Measurements from ENCODE around the gene HELZ2. TPM values are rescaled to one million over a fixed set of nuclear protein-coding genes. Genes with fewer than 3 reads are reported as not detected.

Gene HELZ2
- total RNA-seq, 1 donor from 2014 or later, result 120 TPM

DNA sequence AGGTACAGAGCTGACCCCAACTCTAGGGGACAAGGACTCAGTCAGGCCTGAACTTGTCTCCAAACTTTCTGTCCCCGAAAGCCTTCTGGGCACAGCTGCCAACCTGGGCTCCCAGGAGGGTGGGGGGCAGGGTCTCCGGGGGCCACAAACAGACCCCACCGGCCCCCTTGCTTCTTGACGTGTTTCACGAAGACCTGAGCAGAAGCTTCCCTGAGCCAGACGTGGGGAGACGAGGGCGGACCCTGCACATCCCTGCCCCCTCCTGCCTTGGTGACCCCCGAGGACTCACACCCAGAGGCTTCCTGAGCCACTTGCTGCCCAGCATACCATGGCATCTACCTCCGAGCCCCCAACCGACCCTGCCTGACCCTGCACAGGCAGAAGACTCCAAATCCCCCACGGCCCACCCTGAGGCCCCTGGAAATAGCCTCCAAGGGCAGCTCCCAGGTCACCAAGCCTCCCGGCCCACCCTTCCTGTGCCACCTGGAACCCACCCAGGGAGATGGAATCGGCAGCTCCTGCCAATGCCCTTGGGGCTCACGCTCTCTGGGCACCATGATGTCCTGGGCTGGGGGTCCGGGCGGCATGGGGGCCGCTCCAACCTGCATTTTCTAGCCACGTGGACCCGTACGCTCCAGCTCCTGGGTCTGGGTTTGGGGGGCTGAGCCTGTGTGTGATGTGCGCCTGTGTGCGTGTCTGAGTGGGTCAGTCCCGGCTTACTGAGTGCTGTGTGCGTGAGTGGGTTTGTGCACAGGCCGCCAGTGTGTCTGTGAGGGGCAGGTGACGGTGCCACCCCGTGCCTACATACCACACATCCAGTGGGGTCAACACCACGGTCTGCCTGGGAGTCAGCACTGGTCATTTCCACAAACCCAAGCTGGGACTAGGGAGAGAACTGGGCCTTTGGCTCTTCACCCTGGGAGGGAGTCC lies 34.3 kb downstream of the HELZ2 start:
- intact Hi-C loops (cut with micrococcal nuclease), result loop anchor here (2.0 to 5.0 kb wide), 4 partner anchors 258 to 543 kb away; partner anchors contain the start of genes LKAAEAR1 and OPRL1

DNA sequence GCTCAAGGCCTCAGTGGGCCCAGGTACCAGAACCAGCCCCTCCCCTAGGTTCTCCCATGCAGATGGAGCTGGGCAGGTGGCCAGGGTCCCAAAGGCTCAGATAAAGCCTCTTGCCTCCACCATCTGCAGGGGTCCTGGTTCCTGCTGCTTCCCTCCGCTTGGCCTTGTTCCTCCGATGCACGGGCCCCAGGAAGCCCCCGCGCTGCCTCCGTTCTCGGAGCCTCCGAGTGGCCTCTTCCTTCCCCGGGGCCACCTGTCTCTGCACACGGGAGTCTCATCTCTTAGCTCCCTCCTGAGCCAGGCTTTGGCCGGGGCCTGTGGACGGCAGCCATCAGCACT lies 35.0 kb downstream of the HELZ2 start:
- intact Hi-C loops (cut with micrococcal nuclease), result loop anchor here (2.0 to 5.0 kb wide), 4 partner anchors 258 to 543 kb away; partner anchors contain the start of genes LKAAEAR1 and OPRL1

DNA sequence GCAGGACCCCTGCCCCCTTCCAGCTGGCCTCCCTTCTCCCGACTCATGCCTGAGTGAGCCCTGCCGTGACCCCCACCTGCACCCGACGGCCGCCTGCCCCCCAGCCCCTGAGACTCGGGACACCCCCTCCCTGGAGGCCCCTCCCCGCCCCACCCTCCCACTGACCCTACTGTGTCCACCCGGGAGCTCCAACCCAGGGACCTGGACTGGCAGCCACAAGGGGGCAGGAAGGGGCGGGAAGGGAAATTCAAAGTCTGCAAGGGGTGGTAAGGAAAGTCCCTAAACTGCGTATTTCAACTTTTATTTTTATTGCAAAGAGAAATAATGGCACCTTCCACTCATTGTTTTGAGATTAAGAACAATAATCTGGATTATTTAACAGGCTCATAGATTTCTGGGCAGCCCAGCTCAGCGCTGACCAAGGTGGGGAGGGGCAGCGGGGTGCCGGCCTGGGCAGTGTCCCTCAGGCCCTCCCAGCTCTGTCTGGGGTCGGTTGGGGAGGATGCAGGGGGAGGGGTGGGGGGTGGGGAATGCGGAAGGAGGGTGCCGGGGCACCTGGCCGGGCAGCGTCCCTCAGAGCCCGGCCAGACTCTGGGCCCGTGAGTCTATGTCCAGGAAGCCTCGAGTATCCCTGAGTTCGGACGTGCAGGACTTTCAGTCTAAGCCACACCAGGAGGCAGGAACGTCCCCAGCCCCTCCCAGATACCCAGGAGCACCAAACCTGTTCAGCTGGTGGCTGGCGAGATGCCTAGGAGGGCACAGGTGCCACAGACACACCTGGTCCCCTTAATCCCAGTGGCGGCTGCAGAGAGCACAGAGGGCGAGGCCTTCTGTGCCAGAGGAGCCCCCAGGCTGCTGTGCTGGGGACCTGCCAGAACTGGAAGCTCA lies 35.6 kb downstream of the HELZ2 start:
- intact Hi-C loops (cut with micrococcal nuclease), result loop anchor here (1.0 to 5.0 kb wide), 9 partner anchors 42 to 544 kb away; partner anchors contain the start of genes LKAAEAR1 and OPRL1

DNA sequence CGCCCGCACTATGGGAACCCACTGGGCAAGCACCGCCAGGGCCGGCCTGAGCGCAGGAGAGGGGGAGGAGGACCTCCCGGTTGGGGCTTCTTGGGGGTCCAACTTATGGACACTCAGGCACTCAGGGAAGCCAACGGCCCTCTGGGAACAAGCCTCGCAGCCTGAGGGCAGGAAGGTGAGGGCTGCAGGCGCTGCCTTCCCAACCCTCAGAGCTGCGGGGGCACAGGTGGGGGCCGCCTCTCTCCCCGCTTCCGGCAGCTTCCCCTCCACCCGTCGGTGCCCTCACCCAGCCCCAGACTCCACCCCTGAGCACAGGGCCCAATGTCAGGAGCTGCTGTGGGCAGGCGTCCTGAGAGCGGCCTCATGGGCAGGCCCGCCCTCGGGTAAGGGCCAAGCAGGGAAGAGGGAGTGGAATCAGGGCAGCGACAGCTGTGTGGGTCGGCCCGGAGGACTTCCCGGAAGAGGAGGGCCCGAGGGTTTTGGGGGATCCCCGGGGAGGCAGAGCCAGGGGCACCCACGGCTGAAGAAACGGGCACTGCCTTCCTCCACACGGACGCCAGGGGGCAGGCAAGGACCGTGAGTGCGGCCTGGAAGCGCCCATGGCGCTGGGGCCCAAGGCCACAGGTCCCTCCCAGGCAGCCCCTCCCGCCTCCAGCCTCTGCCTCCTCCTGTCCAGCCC lies 36.4 kb downstream of the HELZ2 start:
- intact Hi-C loops (cut with micrococcal nuclease), result loop anchor here (1.0 to 5.0 kb wide), 15 partner anchors 16 to 545 kb away; partner anchors contain the start of genes LKAAEAR1, OPRL1, PPDPF and RTEL1

DNA sequence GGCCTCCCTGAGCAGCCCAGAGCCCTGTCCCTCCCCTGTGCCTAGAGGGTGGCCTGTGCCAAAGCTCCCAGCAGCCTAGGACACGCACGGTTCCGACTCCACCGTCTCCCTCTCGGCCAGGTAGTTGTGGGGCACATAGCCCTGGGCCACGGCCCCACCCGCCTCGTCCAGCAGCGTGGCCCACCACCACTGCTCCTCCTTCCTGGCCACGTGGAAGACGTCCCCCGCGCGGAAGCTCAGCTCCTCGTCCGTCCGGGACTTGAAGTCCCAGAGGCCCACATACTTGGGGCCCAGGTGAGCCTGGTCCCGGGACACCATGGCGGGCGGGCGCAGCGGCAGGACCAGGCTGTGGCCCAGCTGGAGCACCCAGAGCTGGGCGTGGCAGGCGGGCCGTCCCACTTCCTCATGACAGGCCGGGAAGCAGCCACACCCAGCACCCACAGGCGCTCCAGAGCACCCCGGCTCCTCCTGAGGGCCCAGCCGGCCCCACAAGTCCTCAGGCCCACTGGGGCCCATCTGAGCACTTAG lies 37.0 kb downstream of the HELZ2 start, which contains the start of gene PTK6:
Gene PTK6 (minus strand): TSS at position 380 of the 528 bp plus-strand sequence. CDS start 62 bp downstream, at position 318.
- intact Hi-C loops (cut with micrococcal nuclease), result loop anchor here (1.0 to 5.0 kb wide), 9 partner anchors 16 to 545 kb away; partner anchors contain the start of genes LKAAEAR1, OPRL1, PPDPF and RTEL1

DNA sequence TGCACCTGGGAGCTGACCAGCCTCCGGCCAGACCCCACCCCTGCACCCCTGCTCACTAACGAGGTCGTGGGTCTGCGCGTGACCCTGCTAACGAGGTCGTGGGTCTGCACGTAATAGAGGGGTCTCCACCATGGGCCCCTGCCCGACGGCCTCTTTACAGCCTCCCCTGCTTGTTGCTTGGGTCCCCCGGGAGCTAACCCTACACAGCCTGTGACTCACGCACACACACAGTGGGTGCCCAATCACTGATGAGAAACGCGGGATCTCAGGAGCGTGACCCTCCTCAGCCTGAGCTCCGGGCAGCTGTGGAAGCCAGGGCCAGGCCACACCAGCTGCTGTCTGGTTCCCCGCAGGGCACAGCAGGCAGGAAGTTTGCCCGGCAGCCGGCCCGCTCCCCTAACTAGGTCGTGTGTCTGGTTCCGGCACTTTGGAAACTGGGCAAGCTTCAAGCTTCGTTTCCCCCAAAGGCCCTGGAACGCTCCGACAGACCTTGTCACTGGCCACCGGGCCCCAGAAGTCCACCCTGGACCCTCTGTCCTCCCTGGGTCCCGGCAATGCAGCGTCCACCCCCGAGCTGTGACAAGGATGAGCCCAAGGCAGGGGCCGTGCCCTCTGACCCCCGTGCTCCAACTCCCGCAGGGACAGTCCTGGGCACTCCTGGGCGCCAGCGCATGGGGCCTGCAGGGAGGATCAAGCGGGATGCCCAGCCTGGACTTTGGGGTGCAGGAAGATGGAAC lies 37.6 kb downstream of the HELZ2 start:
- intact Hi-C loops (cut with micrococcal nuclease), result loop anchor here (2.0 to 5.0 kb wide), 4 partner anchors 44 to 546 kb away; partner anchors contain the start of genes LKAAEAR1 and OPRL1

DNA sequence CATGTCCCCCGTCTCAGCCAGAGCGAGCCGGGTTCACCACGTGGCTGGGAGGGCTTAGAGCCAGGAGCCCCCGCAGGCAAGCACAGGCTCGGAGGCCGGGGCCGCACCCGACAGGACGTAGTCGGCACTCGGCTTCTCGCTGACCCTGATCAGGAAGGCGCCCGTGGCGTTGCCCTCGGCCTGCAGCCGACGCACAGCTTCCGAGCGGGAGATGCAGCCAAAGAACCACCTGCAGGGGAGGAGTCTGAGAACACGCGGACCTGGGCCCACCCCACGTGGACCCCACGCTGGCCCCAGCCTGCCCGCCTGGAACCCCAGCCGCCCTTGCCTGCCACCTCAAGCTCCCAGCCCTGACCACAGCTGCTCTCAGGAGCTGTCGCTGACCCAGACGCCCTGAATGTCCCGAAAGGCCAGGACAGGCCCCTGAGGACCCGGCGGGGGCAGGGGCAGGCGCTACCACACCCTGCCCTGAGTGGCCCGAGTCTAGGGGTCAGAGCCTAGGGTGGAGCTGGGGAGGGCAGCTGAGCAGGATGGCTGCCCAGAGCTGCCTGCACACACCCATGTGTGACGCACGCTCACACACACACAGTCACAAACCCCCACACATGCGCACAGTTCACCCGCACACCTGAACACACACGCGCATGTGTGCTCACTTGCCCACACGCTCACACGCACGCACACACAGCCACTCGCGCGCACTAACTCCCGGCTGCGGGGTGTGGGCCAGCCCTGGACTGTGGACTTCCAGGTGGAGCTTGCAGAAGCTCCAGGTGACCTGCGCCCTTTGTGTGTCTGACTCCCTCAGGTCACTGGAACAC lies 39.0 kb downstream of the HELZ2 start:
- intact Hi-C loops (cut with micrococcal nuclease), result loop anchor here (5.0 kb wide), 3 partner anchors 262 to 547 kb away; partner anchors contain the start of genes LKAAEAR1 and OPRL1

DNA sequence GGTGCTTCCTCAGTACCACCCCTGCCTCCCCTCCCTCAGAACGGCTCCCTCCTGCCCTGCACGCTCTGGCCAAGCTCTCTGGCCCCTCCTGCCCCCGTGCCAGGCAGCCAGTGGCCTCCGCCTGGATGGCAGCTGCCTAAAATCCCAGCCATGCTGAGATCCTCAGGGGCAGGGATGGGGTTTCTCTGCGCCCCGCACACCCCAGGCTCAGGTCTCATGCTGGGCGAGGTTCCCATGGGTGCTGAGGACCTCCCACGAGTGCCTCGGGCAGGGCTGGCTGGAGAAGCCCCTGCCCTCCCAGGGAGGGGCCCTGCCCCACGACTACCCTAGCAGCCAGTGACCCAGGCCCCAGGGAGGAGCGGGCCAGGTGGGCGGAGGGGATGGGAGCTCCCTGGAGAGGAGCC lies 39.6 kb downstream of the HELZ2 start:
- intact Hi-C loops (cut with micrococcal nuclease), result no loop called here

DNA sequence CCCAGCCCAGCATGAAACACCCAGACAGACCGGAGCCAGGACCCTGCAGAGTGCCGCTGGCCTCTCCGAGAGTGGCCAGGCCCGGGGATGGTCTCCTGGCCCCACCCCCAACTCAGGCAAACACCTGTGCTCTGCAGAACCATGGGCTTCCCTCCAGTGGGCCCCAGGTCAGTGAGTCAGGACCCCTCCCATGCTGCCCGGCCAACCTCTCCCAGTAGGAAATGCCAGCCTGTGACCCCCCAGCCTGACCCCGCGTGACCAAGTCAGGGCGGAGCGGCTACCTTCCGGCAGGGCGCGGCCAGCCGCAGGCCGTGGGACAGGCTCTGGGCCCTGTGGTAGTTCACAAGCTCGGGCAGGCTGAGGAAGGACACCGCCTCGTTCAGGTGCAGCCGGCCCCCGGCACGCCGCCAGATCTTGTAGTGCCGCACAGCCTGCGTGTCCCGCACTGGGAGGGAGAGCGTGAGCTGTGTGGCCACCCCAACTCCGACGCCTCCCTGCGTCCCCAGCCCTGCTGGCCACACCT lies 40.1 kb downstream of the HELZ2 start:
- intact Hi-C loops (cut with micrococcal nuclease), result no loop called here

DNA sequence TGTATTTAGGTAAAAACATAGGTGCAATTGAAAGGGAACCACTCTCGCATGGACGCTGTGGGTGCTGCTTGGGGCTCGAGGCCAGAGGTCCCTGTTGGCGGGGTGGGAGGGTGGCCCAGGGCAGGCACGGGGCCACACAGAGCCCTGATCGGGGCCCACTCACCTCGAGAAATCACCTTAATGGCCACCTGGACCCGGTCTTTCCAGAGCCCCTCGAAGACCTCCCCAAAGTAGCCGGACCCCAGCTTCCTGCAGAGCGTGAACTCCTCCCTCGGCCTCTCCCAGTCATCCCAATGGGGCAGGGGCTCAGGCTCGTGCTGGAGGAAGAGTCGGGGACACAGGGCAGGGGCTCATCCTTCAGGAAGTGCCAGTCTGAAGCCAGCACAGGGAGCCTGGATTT lies 40.7 kb downstream of the HELZ2 start:
- intact Hi-C loops (cut with micrococcal nuclease), result no loop called here

DNA sequence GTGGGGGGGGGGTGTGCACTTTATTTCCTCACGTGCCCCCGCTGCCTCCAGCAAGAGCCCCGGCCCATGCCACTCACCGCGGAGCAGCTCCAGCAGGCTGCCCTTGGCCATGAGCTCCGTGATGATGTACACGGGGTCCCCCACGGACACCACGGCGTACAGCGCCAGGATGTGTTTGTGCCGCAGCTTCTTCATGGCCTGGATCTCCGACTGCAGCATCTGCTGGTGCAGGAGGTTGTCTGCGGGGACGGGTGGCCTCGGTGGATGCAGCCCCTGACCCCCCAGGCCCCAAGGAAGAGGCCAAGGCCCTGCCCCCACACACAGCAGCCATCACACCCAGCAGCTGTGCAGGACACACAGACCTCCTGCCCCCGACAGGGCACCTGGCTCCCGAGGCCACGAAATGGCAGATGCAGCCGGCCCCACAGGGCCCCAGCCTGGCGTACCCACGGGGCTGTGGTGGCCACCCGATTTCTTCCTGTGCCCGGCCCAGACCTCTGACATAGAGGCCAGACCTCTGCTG lies 41.5 kb downstream of the HELZ2 start:
- intact Hi-C loops (cut with micrococcal nuclease), result no loop called here

DNA sequence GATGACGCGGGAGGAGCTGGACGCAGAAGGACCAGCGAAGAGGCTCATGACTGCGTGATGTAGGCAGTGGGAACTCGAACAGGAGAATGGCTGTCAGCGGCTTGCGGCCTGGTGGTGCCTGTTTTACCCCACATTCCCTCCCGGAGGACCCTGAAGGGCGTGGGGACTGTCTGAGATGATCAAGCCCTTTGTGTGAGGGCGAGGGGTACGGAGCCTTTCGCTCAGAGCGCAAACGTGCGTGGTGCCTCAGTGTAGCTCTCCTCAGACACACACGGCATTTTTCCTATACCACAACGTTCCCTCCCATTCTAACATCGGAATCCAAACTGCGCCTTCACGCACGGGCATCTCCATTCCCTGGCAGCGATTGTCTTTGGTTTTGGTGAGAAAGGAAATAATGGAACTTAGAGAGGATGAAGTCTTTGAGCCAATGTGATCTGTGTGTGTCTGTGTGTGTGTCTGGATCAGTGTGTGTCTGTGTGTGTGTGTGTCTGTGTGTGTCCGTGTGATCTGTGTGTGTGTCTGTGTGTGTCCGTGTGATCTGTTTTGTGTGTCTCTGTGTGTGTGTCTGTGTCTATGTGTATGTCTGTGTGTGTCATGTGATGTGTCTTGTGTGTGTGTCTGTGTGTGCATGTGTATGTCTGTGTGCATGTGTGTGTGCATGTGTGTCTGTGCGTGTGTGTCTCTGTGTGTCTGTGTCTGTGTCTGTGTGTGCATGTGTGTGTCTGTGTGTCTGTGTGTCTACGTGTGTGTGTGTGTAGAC lies 42.2 kb downstream of the HELZ2 start:
- intact Hi-C loops (cut with micrococcal nuclease), result no loop called here

DNA sequence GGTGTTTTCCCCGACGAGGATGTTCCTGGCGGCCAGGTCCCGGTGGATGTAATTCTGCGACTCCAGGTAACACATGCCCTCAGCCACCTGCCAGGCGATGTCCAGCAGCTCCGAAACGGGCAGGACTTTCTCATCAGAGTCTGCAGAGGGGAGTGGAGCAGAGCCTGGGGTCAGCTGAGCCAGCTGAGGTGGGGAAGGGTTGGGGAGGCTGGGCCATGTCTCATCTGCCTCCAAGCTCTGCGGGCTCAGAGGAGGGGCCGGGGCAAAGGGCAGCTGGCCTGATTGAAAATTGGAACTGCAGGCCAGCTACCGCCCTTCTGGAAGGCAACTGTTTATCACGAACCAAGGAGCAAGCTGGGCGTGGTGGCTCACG lies 43.3 kb downstream of the HELZ2 start:
- intact Hi-C loops (cut with micrococcal nuclease), result no loop called here

DNA sequence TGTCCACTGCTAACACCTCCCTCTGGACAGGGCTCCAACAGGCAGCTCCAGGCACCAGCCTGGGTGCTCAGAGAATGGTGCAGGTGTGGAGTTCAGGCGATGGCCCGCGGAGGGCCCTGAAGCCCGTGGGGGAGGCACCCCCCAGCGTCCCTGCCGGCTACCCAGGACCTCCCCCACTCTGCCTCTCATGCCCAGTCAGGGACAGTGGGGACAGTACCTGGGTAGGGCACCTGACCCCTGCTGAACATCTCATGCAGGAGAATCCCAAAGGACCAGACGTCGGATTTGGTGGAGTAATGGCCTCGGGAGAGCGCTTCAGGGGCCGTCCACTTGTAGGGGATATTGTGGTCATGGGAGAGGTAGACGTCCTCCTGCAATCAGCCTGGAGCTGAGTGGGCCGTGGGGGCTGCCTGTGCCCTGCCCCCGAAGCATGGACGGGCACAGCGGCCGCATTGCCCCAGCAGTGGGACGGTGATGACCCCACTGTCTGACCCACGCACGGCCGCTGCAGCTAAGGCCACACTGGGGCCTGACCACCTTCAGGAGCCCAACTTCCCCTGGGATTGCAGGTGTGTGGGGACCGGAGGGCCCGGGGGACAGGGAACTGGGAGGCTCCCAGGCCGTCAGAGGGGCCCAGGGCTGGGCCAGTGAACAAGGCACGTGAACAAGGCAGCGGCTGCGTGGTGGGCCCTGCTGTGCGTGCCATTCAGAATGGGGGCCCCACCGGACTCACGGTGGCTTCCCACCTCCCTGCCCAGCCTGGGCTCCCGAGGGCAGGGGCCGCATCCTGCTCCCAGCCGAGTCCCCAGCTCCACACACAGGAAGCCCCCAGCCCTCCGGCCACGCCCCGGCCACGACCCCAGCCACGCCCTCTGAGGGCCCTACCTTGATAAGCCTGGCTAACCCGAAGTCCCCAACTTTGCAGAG lies 43.9 kb downstream of the HELZ2 start:
- intact Hi-C loops (cut with micrococcal nuclease), result no loop called here

DNA sequence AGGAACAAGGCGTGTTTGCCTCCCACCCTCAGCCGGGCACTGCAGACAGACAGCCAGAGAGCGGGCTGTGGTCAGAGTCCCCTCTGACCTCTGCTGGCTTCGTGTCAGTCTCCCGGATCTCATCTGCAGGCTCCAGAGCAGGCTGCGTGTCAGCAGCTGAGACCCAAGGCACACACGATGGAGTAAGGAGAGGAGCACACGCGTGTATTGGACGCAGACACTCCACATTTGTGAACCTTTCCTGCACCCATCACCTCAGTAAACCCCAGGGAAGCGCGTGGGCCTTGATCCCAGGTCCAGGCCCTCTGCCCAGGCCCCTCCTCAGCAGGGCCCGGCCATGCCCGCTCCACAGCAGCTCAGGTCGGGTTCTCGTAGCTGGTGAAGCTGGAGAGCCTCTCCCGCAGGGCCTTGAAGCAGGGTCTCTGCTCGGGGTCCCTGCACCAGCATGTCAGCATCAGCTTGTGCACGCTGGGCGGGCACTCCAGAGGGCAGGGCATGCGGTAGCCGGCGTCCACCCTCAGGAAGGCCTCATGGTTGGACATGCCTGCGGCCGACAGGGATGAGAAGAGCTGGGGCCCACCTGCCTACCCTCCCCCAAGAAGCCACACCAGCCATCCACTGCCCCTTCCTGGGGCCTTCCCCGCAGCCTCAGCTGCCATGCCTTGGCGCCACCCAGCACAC lies 44.7 kb downstream of the HELZ2 start:
- intact Hi-C loops (cut with micrococcal nuclease), result no loop called here

DNA sequence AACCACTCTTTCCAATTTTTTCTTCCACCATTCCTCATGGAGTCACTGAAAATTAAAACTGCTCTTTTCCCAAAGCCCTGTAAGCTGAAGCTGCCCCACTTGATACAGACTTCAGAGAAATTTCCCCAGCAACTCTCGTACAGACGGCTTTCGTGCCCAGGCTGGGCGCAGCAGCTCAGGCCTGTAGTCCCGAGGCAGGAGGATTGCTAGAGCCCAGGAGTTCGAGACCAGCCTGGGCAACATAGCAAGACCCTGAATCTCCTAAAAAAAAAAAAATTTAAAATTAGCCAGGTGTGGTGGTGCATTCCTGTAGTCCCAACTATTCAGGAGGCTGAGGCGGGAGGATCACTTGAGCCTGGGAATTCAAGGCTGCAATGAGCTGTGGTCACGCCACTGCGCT lies 46.9 kb downstream of the HELZ2 start:
- intact Hi-C loops (cut with micrococcal nuclease), result no loop called here
